HCT116 (cell line): ENCODE data around the gene LELP1.

ENCODE experiments used
- EGR1 ChIP-seq: IDR thresholded peaks from 2 replicates; pipeline ENCODE4 v1.6.1; 2012; ENCODE audit warnings: low read depth
- EZH2 ChIP-seq: fragments of 200-600 bp; sonication (generic); IDR thresholded peaks from 2 replicates; pipeline ENCODE4 v1.6.1; 2017; ENCODE audit warnings: antibody characterized with exemption, mixed run types
- EZH2phosphoT487 ChIP-seq: fragments of 200-600 bp; IDR thresholded peaks from 2 replicates; pipeline ENCODE4 v1.6.1; 2018; ENCODE audit warnings: antibody characterized with exemption, borderline replicate concordance
- FOSL1 ChIP-seq: IDR thresholded peaks from 2 replicates; pipeline ENCODE4 v1.6.1; 2012; ENCODE audit warnings: low read depth
- MAX ChIP-seq: IDR thresholded peaks from 2 replicates; pipeline ENCODE4 v1.6.1; 2012
- POLR2A ChIP-seq: IDR thresholded peaks from 2 replicates; pipeline ENCODE4 v1.7.0; 2011; ENCODE audit warnings: borderline replicate concordance; ENCODE audit not compliant: insufficient read depth, insufficient read length; ENCODE audit errors: extremely low read depth
- POLR2AphosphoS5 ChIP-seq: IDR thresholded peaks from 2 replicates; pipeline ENCODE4 v1.6.1; 2011; ENCODE audit warnings: mild to moderate bottlenecking, low read depth, low read length, moderate library complexity
- SP1 ChIP-seq: IDR thresholded peaks from 2 replicates; pipeline ENCODE4 v1.6.1; 2012; ENCODE audit warnings: low read depth
- SRF ChIP-seq: IDR thresholded peaks from 2 replicates; pipeline ENCODE4 v1.6.1; 2012; ENCODE audit warnings: low read depth
- ZFX ChIP-seq: fragments of 450-650 bp; IDR thresholded peaks from 2 replicates; pipeline ENCODE4 v1.6.1; 2017
- TF ChIP-seq, protein P1 (sequence below), 3 experiments: fragments of 200-600 bp in 1 of 3; sonication (generic) in 1 of 3; IDR thresholded peaks in 2 of 3; conservative IDR thresholded peaks in 1 of 3; 2 replicates each; pipeline ENCODE4 v1.5.1; 2012 to 2017; ENCODE audit warnings: low read depth in 2 of 3, low read length in 2 of 3, antibody characterized with exemption in 1 of 3, borderline replicate concordance in 1 of 3, control low read depth in 1 of 3, mild to moderate bottlenecking in 1 of 3, mixed read lengths in 1 of 3, mixed run types in 1 of 3, moderate library complexity in 1 of 3; ENCODE audit not compliant: insufficient read depth in 1 of 3
- TF ChIP-seq, protein P2 (sequence below): IDR thresholded peaks from 2 replicates; pipeline ENCODE4 v1.6.1; 2012

DNA sequence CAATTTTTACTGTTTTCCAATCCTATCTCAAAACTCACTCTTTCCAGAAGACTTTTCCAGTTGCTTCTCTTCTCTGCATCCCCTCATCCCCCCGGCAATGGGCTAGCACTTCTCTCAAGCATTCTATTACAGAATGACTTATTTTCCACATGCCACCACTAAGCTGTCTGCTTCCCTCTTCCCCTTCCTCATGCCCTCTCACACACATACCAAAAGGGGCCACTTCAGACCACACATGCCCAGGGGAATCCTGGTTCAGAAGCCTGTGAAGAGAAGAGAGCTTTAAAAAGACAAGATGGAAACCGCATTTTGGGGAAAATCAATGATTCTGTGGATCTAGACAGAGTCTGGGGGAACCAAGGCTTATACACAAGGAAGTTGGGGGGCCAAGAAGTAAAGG is 47.9 kb downstream of the LELP1 start:
- no peak for TF ChIP-seq FOSL1
- TF ChIP-seq POLR2AphosphoS5: no peak
- TF ChIP-seq, protein P1, sequence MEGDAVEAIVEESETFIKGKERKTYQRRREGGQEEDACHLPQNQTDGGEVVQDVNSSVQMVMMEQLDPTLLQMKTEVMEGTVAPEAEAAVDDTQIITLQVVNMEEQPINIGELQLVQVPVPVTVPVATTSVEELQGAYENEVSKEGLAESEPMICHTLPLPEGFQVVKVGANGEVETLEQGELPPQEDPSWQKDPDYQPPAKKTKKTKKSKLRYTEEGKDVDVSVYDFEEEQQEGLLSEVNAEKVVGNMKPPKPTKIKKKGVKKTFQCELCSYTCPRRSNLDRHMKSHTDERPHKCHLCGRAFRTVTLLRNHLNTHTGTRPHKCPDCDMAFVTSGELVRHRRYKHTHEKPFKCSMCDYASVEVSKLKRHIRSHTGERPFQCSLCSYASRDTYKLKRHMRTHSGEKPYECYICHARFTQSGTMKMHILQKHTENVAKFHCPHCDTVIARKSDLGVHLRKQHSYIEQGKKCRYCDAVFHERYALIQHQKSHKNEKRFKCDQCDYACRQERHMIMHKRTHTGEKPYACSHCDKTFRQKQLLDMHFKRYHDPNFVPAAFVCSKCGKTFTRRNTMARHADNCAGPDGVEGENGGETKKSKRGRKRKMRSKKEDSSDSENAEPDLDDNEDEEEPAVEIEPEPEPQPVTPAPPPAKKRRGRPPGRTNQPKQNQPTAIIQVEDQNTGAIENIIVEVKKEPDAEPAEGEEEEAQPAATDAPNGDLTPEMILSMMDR (IDR thresholded peaks at IDR 0.05 in 2 of 3, conservative IDR thresholded peaks at IDR 0.05 in 1 of 3; ENCODE audit: borderline replicate concordance in 1 of 3, insufficient read depth in 1 of 3, low read depth in 2 of 3, low read length in 2 of 3): no peak
- no peak for TF ChIP-seq EZH2
- TF ChIP-seq SRF: no peak
- no peak for TF ChIP-seq POLR2A
- TF ChIP-seq EGR1: no peak
- no peak for TF ChIP-seq MAX
- TF ChIP-seq SP1: no peak
- no peak for TF ChIP-seq ZFX
- TF ChIP-seq, protein P2, sequence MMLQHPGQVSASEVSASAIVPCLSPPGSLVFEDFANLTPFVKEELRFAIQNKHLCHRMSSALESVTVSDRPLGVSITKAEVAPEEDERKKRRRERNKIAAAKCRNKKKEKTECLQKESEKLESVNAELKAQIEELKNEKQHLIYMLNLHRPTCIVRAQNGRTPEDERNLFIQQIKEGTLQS: no peak
- TF ChIP-seq EZH2phosphoT487: no peak
